GM12874 (cell line): Measurements from ENCODE around the gene GULP1.

Experiments
- TF ChIP-seq, protein P1 (sequence below): IDR thresholded peaks from 2 replicates; pipeline ENCODE4 v1.5.1; 2011; ENCODE audit warnings: low read depth, mild to moderate bottlenecking, control low read depth, low read length, moderate library complexity; ENCODE audit not compliant: insufficient read depth

The GULP1 gene

DNA sequence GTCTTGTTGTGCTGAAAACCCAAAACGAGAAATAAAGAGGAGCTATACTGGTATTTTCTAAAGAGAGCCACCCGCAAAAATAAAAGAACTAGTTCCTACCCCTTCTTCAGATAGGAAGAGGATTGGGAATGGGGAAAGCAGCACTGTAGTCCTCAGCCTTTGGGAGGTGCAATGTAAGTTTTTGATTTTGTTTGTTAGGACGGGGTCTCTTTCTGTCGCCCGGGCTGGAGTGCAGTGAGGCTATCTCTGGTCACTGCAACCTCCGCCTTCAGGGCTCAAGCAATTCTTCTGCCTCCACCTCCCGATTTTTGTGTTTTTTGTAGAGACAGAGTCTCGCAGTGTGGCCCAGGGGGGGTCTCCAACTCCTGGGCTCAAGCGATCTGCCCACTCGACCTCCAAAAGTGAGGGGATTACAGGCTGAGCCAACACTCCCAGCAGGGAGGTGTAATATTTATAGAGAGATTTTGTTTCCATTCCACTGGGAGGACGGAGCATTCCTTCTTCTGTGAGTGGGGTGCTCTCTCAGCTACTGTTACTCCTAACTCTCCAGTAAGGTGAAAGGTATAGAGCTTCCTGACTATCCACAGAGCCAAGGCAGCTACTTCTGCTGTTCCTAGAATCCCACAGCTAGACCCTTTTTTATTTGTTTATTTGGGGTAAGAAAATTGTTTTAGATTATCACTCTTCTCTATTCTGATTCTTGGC, 13.1 kb upstream of the GULP1 start:
- TF ChIP-seq, protein P1, sequence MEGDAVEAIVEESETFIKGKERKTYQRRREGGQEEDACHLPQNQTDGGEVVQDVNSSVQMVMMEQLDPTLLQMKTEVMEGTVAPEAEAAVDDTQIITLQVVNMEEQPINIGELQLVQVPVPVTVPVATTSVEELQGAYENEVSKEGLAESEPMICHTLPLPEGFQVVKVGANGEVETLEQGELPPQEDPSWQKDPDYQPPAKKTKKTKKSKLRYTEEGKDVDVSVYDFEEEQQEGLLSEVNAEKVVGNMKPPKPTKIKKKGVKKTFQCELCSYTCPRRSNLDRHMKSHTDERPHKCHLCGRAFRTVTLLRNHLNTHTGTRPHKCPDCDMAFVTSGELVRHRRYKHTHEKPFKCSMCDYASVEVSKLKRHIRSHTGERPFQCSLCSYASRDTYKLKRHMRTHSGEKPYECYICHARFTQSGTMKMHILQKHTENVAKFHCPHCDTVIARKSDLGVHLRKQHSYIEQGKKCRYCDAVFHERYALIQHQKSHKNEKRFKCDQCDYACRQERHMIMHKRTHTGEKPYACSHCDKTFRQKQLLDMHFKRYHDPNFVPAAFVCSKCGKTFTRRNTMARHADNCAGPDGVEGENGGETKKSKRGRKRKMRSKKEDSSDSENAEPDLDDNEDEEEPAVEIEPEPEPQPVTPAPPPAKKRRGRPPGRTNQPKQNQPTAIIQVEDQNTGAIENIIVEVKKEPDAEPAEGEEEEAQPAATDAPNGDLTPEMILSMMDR = no peak

DNA sequence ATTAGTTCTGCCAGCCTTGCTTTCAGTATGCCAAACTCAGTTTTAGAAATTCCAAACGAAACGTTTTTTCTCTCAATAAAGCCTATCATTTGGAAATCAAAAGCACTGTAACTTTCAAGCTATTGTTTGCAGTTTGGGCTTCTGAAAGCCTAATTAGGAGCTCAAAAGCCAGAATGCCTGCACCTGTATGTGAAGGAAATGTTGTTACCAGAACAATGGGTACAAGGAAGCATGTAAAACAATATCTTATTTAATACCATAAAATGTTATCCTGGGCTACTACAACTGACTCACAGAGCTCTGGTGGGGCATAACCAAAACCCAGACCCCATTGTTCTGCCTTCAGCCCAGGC, 12.6 kb upstream of the GULP1 start:
- TF ChIP-seq, protein P1 = no peak

DNA sequence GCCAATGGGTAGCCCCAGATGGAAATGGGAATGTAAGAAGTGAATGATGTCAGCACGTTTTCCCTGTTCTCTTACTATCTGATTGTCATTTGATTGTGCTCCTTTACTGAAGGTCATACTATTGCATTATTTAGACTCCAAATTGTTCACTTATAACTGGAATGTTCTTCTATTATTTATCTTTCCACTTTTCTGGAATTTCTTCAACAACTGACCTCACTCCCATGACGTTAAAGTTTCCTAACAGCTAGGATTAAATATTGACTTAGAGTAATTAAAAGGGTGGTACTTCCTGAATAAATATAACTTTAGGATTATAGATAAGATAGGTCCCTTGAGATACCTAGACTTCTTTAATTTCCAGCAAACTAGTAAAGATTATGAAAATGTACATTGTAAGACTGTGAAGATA, 10.9 kb upstream of the GULP1 start:
- TF ChIP-seq, protein P1 = no peak

DNA sequence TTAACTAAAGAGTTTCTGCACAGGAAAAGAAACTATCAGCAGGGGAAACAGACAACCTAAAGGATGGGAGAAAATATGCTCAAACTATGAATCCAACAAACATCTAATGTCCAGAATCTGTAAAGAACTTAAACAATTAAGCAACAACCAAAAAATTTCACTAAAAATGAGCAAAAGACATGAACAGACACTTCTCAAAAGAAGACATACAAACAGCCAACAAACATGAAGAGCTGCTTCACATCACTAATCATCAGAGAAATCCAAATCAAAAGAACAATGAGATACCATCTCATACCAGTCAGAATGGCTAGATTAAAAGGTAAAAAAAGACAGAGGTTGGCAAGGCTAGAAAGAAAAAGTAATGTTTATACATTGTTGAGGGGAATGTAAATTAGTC, 8.8 kb upstream of the GULP1 start:
- TF ChIP-seq, protein P1 = no peak

DNA sequence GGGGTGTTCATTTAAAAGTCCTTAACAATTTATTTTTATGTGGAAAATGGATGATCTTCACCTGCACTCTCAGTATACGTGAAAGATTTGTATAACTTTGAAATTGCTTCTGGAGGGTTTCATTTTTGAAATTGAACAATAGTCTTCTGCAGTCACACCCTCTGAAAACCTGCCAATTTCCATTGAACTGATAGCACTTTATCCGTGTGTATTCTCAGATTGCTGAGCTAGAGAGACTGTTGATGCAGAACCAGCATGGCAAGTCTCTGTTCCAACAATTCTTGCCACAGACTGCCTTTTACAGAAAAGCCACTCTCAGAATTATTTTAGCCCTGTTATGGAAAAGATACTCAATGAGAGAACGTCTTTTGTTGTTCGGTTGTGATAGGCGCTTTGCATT, 6.6 kb upstream of the GULP1 start:
- TF ChIP-seq, protein P1 = no peak

DNA sequence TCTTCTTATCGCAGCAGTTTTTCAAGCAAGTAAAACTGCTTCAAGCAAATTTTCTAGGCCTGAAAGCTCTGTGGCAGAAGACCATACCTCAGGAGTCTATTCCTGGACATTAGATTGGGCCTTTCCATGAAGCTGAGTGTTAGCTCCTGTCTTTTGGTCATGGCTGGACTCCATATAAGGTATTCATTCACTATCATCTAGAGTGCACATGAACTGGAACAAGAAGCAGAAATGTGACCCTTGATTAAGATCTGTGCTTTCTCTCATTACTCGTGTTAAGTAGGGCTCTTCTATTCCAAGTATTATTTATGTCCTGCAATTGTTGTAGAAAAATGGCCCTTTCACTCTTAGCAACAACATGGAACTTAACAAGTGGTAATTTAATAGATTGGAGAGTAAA, 5.9 kb upstream of the GULP1 start:
- TF ChIP-seq, protein P1 = no peak

DNA sequence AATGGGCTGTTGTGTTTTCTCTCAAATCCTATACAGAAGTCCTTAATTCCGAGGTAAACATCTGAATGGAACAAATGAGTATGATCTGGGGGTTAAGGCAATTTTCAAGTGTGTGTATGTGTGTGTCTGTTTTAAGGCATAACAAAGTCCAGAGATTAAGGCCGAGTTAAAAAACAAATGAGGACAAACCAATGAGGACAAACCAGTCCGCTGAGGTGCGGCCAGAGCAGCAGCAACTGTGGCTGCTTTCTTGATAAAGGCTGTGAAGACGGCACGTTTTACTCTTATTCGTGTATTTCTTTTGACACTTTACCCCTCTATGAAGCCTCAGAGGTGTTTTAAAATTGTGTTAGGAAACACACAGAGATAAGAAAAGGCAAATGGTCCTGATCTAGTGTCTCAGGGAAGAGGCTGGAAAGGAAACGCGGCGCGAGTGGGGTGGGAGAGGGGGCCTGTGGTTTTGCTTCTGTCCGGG, 495 bp upstream of the GULP1 start:
- TF ChIP-seq, protein P1 = no peak
